HAP-1 (cell line): Measurements from ENCODE around the gene ADD2.

Source experiments
- DNase-seq, 2 experiments: peaks; one replicate each; pipeline ENCODE4 v3.0.0-alpha.2; 2016 to 2020; ENCODE audit warnings: low spot score in 2 of 2
- H3K27me3 ChIP-seq: fragments of 250-450 bp; sonication (Bioruptor Pico); 2 replicates; pipeline ENCODE4 v1.5.1; 2020; ENCODE audit warnings: low read depth, mild to moderate bottlenecking, moderate library complexity
- H3K36me3 ChIP-seq: fragments of 250-450 bp; sonication (Bioruptor Pico); replicated peaks from 2 replicates; pipeline ENCODE4 v1.5.1; 2020; ENCODE audit warnings: mild to moderate bottlenecking
- H3K4me1 ChIP-seq: fragments of 250-450 bp; sonication (Bioruptor Pico); 2 replicates; pipeline ENCODE4 v1.5.1; 2020; ENCODE audit warnings: mild to moderate bottlenecking
- H3K4me3 ChIP-seq: fragments of 250-450 bp; sonication (Bioruptor Pico); 2 replicates; pipeline ENCODE4 v1.5.1; 2020; ENCODE audit warnings: mild to moderate bottlenecking, moderate library complexity
- H3K9me3 ChIP-seq: fragments of 250-450 bp; sonication (Bioruptor Pico); 2 replicates; pipeline ENCODE4 v1.5.1; 2020; ENCODE audit warnings: mild to moderate bottlenecking, moderate library complexity
- in situ Hi-C: fragments of 300-500 bp; cut with MboI; formaldehyde crosslinking; loops from 3 replicates; pipeline ENCODE4 v1.14.3; 2020; ENCODE audit warnings: low sequenced_read_pairs, inconsistent platforms, mixed read lengths

The ADD2 gene

GRCh38 chr2:70796262-70796661, 28.3 kb upstream of the ADD2 start:
- Histone ChIP-seq H3K4me1 (no peaks in the 10 kb centered on the region), H3K4me3 (no peak overlapping the region), H3K9me3 (peaks cover 5% of the 10 kb centered on the region), H3K36me3 (no peaks in the 10 kb centered on the region), H3K27me3 (no peaks in the 10 kb centered on the region)
- in situ Hi-C loops = loop anchor here (10.0 kb wide), 1 partner anchor 149 kb away; no protein-coding TSS in a partner anchor
- no peak for DNase-seq

GRCh38 chr2:70795164-70795995, 27.4 kb upstream of the ADD2 start:
- H3K4me3 ChIP-seq = no peak overlapping the region
- no peak for DNase-seq
- in situ Hi-C loops = loop anchor here (10.0 kb wide), 1 partner anchor 149 kb away; no protein-coding TSS in a partner anchor
- H3K27me3 ChIP-seq = no peaks in the 10 kb centered on the region
- no peaks in the 10 kb centered on the region for H3K4me1 ChIP-seq
- peaks cover 5% of the 10 kb centered on the region for H3K9me3 ChIP-seq
- no peaks in the 10 kb centered on the region for H3K36me3 ChIP-seq

GRCh38 chr2:70793450-70793849, 25.4 kb upstream of the ADD2 start:
- in situ Hi-C loops = loop anchor here (10.0 kb wide), 1 partner anchor 151 kb away; no protein-coding TSS in a partner anchor
- no peak overlapping the region for H3K4me3 ChIP-seq
- no peak for DNase-seq
- no peaks in the 10 kb centered on the region for H3K9me3 ChIP-seq
- peaks cover 2% of the 10 kb centered on the region; the same call in 1 of the 2 replicates for H3K4me1 ChIP-seq
- H3K27me3 ChIP-seq = no peaks in the 10 kb centered on the region
- no peaks in the 10 kb centered on the region for H3K36me3 ChIP-seq

GRCh38 chr2:70790136-70790828, 22.3 kb upstream of the ADD2 start, which contains the start of gene FIGLA:
Gene FIGLA (minus strand): TSS chr2:70790643. CDS start chr2:70790638, 5 bp downstream.
- 0 out of 2 replicates have a peak within 1 kb of the TSS, but pooled peaks have one; percentile 6 for H3K4me3 ChIP-seq
- no peaks in the 10 kb centered on the region for H3K27me3 ChIP-seq
- H3K9me3 ChIP-seq = no peaks in the 10 kb centered on the region
- in situ Hi-C loops = loop anchor here (10.0 kb wide), 1 partner anchor 155 kb away; no protein-coding TSS in a partner anchor
- no peak for DNase-seq
- H3K36me3 ChIP-seq = no peaks in the 10 kb centered on the region
- H3K4me1 ChIP-seq = peaks cover 2% of the 10 kb centered on the region; the same call in 1 of the 2 replicates

GRCh38 chr2:70789304-70790135, 21.5 kb upstream of the ADD2 start:
- H3K4me3 ChIP-seq = 0 out of 2 replicates have a peak overlapping the region, but pooled peaks have one; percentile 6
- peak; percentile 64 to 86 for DNase-seq
- no peaks in the 10 kb centered on the region for H3K27me3 ChIP-seq
- in situ Hi-C loops = loop anchor here (10.0 kb wide), 2 partner anchors 135 to 155 kb away; no protein-coding TSS in a partner anchor
- peaks cover 4% of the 10 kb centered on the region for H3K4me1 ChIP-seq
- no peaks in the 10 kb centered on the region for H3K9me3 ChIP-seq
- no peaks in the 10 kb centered on the region for H3K36me3 ChIP-seq

DNA sequence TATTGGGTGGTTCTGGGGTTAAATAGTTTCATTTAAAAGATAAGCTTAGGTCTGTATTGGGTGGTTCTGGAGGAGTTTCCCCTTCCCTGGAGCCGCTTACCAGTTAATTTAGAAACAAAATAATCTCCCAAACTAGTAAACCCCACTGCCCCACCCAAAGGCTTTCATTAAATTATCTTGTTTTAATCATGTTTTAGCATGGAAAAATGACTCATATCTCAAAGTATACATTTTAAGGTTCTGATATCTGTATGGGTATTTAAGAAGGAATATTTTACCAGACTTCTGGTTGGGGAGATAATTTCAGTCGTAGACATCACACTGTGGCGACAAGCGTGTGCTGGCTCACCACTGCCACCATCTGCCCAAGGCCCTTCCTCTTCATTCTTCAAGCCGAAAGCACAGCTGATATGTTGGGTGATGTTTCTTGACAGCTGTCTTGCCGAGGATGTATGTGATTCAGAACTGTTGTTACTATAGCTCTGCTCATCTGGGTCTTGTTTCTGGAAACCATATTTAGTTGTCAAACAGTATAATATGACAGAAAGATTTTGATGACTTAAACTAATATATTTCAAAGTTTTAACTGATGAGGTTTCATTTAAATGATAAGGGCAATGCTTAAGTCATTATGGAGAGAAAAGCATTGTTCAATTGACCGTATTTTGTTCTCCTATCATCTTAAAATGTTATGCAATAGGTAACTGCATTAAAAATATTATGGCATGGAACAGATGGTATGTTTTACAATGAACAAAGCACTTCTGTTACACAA, 17.3 kb upstream of the ADD2 start:
- DNase-seq = peak; percentile 60 to 68
- Histone ChIP-seq H3K4me1 (peaks cover 7% of the 10 kb centered on the region), H3K4me3 (no peak overlapping the region), H3K27me3 (no peaks in the 10 kb centered on the region), H3K36me3 (no peaks in the 10 kb centered on the region), H3K9me3 (no peaks in the 10 kb centered on the region)
- in situ Hi-C loops = loop anchor here (10.0 kb wide), 1 partner anchor 131 kb away; no protein-coding TSS in a partner anchor

DNA sequence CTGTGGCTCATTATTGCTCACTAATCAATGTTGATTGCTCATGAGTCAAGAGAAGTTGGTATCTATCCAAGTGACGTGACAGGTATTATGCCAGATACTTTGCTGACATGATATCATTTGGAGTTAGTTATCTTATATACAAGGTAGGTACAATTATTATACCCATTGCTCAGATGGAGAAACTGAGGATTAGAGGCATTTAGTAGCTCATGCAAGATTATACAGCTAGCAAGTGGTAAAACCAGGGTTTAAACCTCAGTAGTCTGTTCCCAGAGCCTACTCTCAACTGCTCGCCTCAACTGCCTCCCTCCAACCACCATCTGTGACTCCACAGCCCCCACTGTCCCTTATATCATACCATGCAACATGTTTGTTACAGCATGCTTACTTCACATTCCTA, 16.3 kb upstream of the ADD2 start:
- in situ Hi-C loops = loop anchor here (10.0 kb wide), 1 partner anchor 130 kb away; no protein-coding TSS in a partner anchor
- no peaks in the 10 kb centered on the region for H3K9me3 ChIP-seq
- DNase-seq = no peak
- H3K27me3 ChIP-seq = no peaks in the 10 kb centered on the region
- no peak overlapping the region for H3K4me3 ChIP-seq
- no peaks in the 10 kb centered on the region for H3K36me3 ChIP-seq
- peaks cover 4% of the 10 kb centered on the region for H3K4me1 ChIP-seq

- Histone ChIP-seq H3K4me3 (no peak overlapping the region), H3K36me3 (no peaks in the 10 kb centered on the region), H3K4me1 (peaks cover 6% of the 10 kb centered on the region), H3K9me3 (no peaks in the 10 kb centered on the region), H3K27me3 (no peaks in the 10 kb centered on the region)
- no peak for DNase-seq
- in situ Hi-C loops = loop anchor here (10.0 kb wide), 1 partner anchor 125 kb away; no protein-coding TSS in a partner anchor
Observed at GRCh38 chr2:70779911-70780545, 12.0 kb upstream of the ADD2 start.

DNA sequence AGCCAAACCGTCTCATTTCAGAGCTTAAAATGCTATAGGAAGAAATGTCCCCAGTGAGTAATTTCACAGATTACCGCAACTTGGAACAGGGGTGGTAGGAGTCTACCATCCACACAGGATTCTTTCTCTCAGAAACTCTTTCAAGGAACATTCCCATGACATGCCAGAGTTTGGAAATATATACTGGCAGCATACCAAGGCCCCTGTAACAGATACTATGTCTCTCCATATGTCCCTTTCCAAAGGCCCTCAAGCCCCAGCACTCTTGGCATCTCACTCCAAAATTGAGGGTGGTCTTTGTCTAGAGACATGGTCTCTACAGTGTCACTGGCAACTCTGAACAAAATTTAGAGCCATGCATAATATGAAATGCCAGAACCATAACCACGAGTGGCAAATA, 11.5 kb upstream of the ADD2 start:
- no peak for DNase-seq
- Histone ChIP-seq H3K9me3 (no peaks in the 10 kb centered on the region), H3K36me3 (no peaks in the 10 kb centered on the region), H3K4me1 (peaks cover 5% of the 10 kb centered on the region), H3K27me3 (no peaks in the 10 kb centered on the region), H3K4me3 (no peak overlapping the region)
- in situ Hi-C loops = no loop called here

- Histone ChIP-seq H3K4me1 (0 out of 2 replicates have a peak, but pooled peaks cover 2% of the 10 kb centered on the region), H3K9me3 (no peaks in the 10 kb centered on the region), H3K4me3 (no peak overlapping the region), H3K36me3 (no peaks in the 10 kb centered on the region), H3K27me3 (no peaks in the 10 kb centered on the region)
- no peak for DNase-seq
- in situ Hi-C loops = no loop called here
Observed at GRCh38 chr2:70778676-70779075, 10.7 kb upstream of the ADD2 start.

DNA sequence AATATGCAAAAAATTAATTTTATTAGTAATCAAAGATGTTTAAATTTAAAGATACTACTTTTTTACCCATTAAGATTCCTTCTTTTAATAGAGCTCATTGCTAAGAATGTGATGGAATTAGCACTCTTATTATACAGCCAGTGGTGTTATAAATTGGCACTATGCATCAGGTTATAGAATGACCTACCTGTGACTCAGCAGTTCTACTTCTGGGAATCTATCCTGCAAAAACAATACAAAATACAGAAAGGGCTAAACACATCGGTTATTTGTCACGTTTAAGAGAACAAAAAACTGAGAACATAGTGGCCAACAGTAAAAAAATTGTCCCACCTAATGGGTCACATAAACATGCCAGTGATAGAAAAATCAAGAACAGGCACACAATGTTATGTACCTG, 9.4 kb upstream of the ADD2 start:
- Histone ChIP-seq H3K4me1 (0 out of 2 replicates have a peak, but pooled peaks cover 2% of the 10 kb centered on the region), H3K4me3 (no peak overlapping the region), H3K9me3 (no peaks in the 10 kb centered on the region), H3K27me3 (no peaks in the 10 kb centered on the region), H3K36me3 (no peaks in the 10 kb centered on the region)
- no peak for DNase-seq
- in situ Hi-C loops = no loop called here

GRCh38 chr2:70776266-70776665, 8.3 kb upstream of the ADD2 start:
- no peaks in the 10 kb centered on the region for H3K27me3 ChIP-seq
- in situ Hi-C loops = no loop called here
- DNase-seq = no peak

More at GRCh38 chr2:70776266-70776665, 8.3 kb upstream of the ADD2 start:
- no peaks in the 10 kb centered on the region for H3K36me3 ChIP-seq
- no peaks in the 10 kb centered on the region for H3K9me3 ChIP-seq
- 0 out of 2 replicates have a peak, but pooled peaks cover 2% of the 10 kb centered on the region for H3K4me1 ChIP-seq
- H3K4me3 ChIP-seq = no peak overlapping the region
